GM12891 (cell line): Measurements from ENCODE around the gene RAB3C.

Experiments
- DNase-seq: peaks from one replicate; pipeline ENCODE4 v3.0.0; 2011; ENCODE audit warnings: low spot score; ENCODE audit not compliant: insufficient read length
- FAIRE-seq: peaks from 2 replicates; lab custom pipeline; 2011; peaks lifted over from hg19 to GRCh38; lab: Jason Lieb, UNC
- PAX5 ChIP-seq: IDR thresholded peaks from 2 replicates; pipeline ENCODE4 v1.6.1; 2011; ENCODE audit warnings: low read length, moderate library complexity, mild to moderate bottlenecking; ENCODE audit not compliant: insufficient read depth, severe bottlenecking
- POLR2A ChIP-seq: IDR thresholded peaks from 2 replicates; pipeline ENCODE4 v1.6.1; 2011; ENCODE audit warnings: low read depth, low read length, control low read depth
- POLR2AphosphoS5 ChIP-seq: IDR thresholded peaks from 2 replicates; pipeline ENCODE4 v1.6.1; 2011; ENCODE audit warnings: low read depth, low read length, control low read depth
- POU2F2 ChIP-seq: IDR thresholded peaks from 2 replicates; pipeline ENCODE4 v1.6.1; 2011; ENCODE audit warnings: low read depth, mild to moderate bottlenecking, control low read depth, low read length, moderate library complexity
- SPI1 ChIP-seq: IDR thresholded peaks from 2 replicates; pipeline ENCODE4 v1.6.1; 2011; ENCODE audit warnings: low read depth, low read length, control low read depth
- TAF1 ChIP-seq: IDR thresholded peaks from 2 replicates; pipeline ENCODE4 v1.6.1; 2011; ENCODE audit warnings: low read depth, low read length, control low read depth

Gene RAB3C

GRCh38 chr5:58851153-58851552 lies 268.3 kb downstream of the RAB3C start:
- DNase-seq, result no peak
- TF ChIP-seq PAX5 (no peak), TAF1 (no peak), SPI1 (no peak), POLR2AphosphoS5 (no peak), POLR2A (no peak), POU2F2 (no peak)
- no peak for FAIRE-seq

- no peak for TF ChIP-seq PAX5
- no peak for TF ChIP-seq TAF1
- TF ChIP-seq POLR2AphosphoS5, result no peak
- TF ChIP-seq SPI1, result no peak
- TF ChIP-seq POU2F2, result no peak
- TF ChIP-seq POLR2A, result no peak
- FAIRE-seq (no peak), DNase-seq (no peak)
Observed at GRCh38 chr5:58851571-58851970, 268.7 kb downstream of the RAB3C start.

- DNase-seq (no peak), FAIRE-seq (no peak)
- no peak for TF ChIP-seq POU2F2
- no peak for TF ChIP-seq SPI1
- TF ChIP-seq PAX5, result no peak
- no peak for TF ChIP-seq POLR2AphosphoS5
- TF ChIP-seq POLR2A, result no peak
- TF ChIP-seq TAF1, result no peak
Observed at GRCh38 chr5:58852566-58852965, 269.7 kb downstream of the RAB3C start.

GRCh38 chr5:58854441-58854840 lies 271.6 kb downstream of the RAB3C start:
- DNase-seq (no peak), FAIRE-seq (no peak)
- no peak for TF ChIP-seq POU2F2
- TF ChIP-seq SPI1, result no peak
- no peak for TF ChIP-seq POLR2AphosphoS5
- no peak for TF ChIP-seq POLR2A
- no peak for TF ChIP-seq TAF1
- no peak for TF ChIP-seq PAX5

GRCh38 chr5:58855851-58856739 lies 273.2 kb downstream of the RAB3C start:
- no peak for TF ChIP-seq POU2F2
- TF ChIP-seq POLR2A, result no peak
- TF ChIP-seq POLR2AphosphoS5, result no peak
- no peak for TF ChIP-seq TAF1
- TF ChIP-seq SPI1, result no peak
- no peak for TF ChIP-seq PAX5
- no peak for FAIRE-seq
- no peak for DNase-seq

- FAIRE-seq (no peak), DNase-seq (no peak)
- TF ChIP-seq POLR2A, result no peak
- no peak for TF ChIP-seq SPI1
- TF ChIP-seq POLR2AphosphoS5, result no peak
- TF ChIP-seq POU2F2, result no peak
- TF ChIP-seq TAF1, result no peak
- no peak for TF ChIP-seq PAX5
Observed at GRCh38 chr5:58857609-58858008, 274.7 kb downstream of the RAB3C start.

- no peak for DNase-seq
Observed at GRCh38 chr5:58860680-58861079, 277.8 kb downstream of the RAB3C start.

GRCh38 chr5:58868931-58869330 lies 286.1 kb downstream of the RAB3C start:
- DNase-seq (no peak), FAIRE-seq (no peak)
- no peak for TF ChIP-seq SPI1
- TF ChIP-seq TAF1, result no peak
- no peak for TF ChIP-seq POLR2AphosphoS5
- TF ChIP-seq POU2F2, result no peak
- TF ChIP-seq PAX5, result no peak
- TF ChIP-seq POLR2A, result no peak

More at GRCh38 chr5:58860680-58861079, 277.8 kb downstream of the RAB3C start:
- TF ChIP-seq TAF1 (no peak), POU2F2 (no peak), PAX5 (no peak)
- FAIRE-seq, result no peak

GRCh38 chr5:58871648-58872242 lies 288.9 kb downstream of the RAB3C start:
- FAIRE-seq (peak; percentile 75), DNase-seq (no peak)

More at GRCh38 chr5:58871648-58872242, 288.9 kb downstream of the RAB3C start:
- TF ChIP-seq SPI1, result no peak
- no peak for TF ChIP-seq PAX5
